Stimulated activated CD8-positive, alpha-beta memory T cell treated with anti-CD3 and anti-CD28 coated beads, Interleukin-7, amount 100 ng/mL, for 48 hours (primary cell): ENCODE measurements around the gene APOBEC3H.

Experiments
- DNase-seq, 2 donors: peaks; one replicate each; pipeline ENCODE4 v3.0.0-alpha.2; 2020; ENCODE audit warnings: low read depth in 1 of 2; ENCODE audit errors: extremely low read depth in 1 of 2

The APOBEC3H gene

DNA sequence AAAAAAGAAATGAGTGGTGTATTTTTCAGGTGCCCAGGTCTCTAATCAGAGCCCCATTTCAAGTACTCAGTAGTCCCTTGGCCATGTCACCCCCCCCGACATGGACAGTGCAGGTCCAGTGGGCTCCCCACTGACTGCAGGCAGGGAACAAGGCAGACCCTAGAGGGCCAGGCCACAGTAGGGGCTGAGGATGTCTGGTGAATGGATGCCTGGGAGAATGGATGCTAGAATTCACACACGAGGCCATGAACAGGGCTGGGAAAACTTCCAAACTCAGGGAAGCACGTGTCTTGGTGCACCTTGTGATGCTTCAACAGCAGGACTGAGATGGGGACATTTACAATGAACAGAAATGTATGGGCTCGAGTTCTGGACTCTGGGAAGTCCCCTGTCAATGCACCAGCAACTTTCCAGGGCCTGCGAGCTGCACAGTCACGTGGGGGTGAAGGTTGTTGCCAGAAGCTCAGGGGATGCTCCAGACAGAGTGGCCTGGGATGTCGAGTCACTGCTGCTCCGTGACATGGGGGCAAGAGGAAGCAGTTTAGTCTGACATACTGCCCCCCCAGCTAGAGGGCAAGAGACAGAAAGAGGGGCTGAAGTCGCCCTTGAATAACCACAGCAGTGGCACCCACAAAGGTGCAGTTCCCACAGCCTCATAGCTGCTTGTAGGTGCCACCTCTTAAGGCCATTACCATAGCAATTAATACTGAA, 16.8 kb upstream of the APOBEC3H start:
- DNase-seq: no peak

DNA sequence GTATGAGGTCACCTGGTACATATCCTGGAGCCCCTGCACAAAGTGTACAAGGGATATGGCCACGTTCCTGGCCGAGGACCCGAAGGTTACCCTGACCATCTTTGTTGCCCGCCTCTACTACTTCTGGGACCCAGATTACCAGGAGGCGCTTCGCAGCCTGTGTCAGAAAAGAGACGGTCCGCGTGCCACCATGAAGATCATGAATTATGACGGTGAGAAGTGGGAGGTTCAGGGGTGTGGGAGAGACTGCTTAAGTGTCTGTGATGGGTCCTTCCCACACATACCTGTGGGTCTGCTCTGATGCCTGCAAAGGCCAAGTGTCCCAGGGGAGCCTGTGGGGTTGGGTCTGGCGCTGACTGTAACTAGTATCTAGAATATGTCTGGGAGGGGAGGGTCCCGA, 16.0 kb upstream of the APOBEC3H start:
- DNase-seq: no peak

- DNase-seq: no peak
Observed at GRCh38 chr22:39081598-39081997, 15.4 kb upstream of the APOBEC3H start.

DNA sequence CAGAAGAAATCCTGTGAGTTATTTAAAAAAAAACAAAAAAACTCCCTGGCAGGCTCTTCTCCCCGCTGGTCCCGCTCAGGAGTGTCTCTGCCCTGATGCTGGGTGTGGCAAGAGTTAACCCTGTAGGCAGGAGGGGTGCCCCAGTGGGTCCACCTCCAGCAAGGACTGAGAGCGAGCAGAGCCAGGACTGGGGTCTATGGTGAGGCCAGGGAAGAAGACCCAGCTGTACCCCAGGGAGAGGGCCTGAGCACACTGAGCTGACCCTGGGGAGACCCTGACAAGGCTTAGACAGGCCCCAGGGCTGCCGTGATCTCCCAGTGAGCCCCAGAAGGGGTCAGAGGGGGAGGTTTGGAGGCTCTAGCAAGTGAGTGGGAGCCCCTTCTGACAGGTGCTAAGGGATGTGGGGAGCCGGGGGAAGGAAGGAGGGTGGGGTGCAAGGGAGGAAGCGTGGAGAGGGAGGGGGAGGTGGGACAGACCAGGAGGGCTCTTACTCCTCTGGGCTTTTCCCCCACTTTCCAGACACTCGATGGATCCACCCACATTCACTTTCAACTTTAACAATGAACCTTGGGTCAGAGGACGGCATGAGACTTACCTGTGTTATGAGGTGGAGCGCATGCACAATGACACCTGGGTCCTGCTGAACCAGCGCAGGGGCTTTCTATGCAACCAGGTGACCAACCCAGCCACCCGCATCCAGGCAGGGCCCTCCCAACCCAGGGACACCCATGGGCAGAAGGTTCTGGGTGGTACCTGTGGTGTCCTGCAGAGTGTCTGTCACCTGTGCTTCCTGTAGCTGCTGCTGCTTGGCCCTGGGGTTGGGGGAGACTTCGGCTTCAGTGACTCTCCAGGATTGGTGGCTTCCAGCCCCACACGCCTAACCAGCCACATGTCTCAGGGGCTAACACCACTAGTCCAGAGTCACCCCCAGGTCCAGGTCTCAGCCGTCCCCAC, 13.6 kb upstream of the APOBEC3H start:
- DNase-seq: no peak

GRCh38 chr22:39084666-39085065, 12.4 kb upstream of the APOBEC3H start:
- no peak for DNase-seq

GRCh38 chr22:39087098-39087497, 9.9 kb upstream of the APOBEC3H start:
- no peak for DNase-seq

GRCh38 chr22:39087881-39088684, 9.0 kb upstream of the APOBEC3H start:
- no peak for DNase-seq

DNA sequence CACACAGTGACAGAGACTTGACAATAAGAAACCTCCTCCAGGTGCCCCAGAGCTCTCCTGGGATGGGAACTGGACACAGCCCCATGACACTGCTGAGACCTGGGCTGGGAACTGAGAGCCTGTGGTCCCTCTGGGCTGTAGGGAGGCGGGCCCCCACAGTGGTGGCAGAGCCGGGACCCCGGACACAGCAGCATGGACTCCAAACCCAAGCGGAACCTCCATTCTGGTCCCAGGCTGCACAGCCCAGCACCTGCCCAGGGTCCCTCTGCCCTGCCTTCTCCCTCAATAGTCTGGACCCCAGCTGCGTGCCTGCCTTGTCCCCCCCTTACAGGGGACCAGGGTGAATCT, 8.4 kb upstream of the APOBEC3H start:
- DNase-seq: no peak

DNA sequence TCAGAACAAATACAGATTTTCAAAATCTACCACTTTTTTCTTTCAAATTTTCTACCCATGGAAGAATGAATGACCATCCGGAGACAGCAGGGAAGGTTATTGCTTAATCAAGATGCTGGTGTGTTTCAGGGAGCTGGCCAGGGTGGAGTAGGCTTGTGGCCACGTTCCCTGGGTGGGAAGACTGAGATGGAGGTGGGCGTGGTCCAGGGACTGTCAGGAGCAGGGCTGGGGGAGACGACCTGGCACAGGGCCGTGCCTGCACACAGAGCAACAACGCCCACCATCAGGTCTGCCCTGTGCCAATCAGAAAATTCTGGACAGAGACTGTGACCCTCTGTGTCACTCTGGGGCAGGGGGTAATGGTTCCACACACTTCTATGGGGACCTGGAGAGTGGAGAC, 7.1 kb upstream of the APOBEC3H start:
- DNase-seq: no peak

GRCh38 chr22:39090426-39091064, 6.5 kb upstream of the APOBEC3H start:
- peak; percentile 88 for DNase-seq

GRCh38 chr22:39091126-39092081, 5.6 kb upstream of the APOBEC3H start:
- DNase-seq: no peak

- DNase-seq: peak in 1 of 2 donors; percentile 47
Observed at GRCh38 chr22:39092111-39092862, 4.8 kb upstream of the APOBEC3H start.

DNA sequence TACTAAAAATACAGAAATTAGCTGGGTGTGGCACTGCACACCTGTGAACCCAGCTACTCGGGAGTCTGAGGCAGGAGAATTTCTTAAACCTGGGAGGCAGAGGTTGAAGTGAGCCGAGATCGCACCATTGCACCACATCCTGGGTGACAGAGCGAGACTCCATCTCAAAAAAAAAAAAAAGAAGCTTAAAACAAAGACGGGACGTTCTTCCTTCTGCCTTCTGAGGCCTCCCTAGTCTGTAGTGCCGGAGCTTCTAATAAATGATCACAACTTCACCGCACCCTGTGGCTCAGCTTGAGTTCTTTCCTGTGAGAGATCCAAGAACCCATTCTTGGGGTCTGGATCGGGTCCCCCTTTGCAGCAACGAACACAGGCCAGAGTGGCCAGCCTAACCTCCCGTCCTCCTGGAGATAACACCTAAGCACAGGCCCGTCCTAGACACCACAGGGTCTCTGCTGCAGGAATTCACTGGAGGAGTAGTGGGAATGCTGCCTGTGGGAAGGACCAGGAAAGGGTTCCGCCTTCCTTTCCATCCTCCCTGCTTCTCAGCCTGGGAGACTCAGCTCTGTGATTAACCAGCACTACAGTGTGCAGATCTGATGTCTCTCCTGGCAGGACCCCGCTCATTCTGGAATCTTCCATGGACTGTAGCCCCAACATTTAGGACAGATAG, 2.2 kb upstream of the APOBEC3H start:
- DNase-seq: no peak

GRCh38 chr22:39095971-39096370, 1.1 kb upstream of the APOBEC3H start:
- no peak for DNase-seq

DNA sequence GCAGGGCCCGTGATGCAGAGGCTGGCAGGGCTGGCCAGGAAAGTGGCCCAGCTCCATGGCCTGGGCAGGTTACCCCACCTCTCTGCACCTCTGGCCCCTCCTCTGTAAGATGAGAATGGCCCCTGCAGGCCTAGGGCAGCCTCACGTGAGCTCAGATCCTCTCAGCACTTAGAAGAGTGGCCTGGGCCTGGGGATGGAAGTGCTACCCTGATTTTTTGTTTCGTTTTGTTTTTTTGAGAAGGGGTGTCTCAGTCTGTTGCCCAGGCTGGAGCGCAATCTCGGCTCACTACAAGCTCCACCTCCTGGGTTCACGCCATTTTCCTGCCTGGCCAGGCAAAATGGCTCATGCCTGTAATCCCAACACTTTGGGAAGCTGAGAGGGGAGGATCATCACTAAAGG, 982 bp downstream of the APOBEC3H start:
- no peak for DNase-seq

- DNase-seq: no peak
Observed at GRCh38 chr22:39098576-39098975, 1.5 kb downstream of the APOBEC3H start.

GRCh38 chr22:39101226-39101625, 4.2 kb downstream of the APOBEC3H start:
- DNase-seq: no peak

GRCh38 chr22:39103431-39103830, 6.4 kb downstream of the APOBEC3H start:
- DNase-seq: no peak
